DOHH2 (cell line): ENCODE data around the gene TXNRD2.
"Not testable (repeated sequence)": the region's sequence is repeated elsewhere in the genome, so short reads cannot be mapped to it uniquely, and the experiment has no call there.

ENCODE experiments used
- H3F3A ChIP-seq: fragments of 200-600 bp; sonication (generic), shearing (Covaris generic); 2 replicates; pipeline ENCODE4 v1.6.0; 2016; ENCODE audit warnings: antibody characterized with exemption, mild to moderate bottlenecking; ENCODE audit not compliant: control insufficient read depth, insufficient read depth
- H3K27ac ChIP-seq: fragments of 200-600 bp; sonication (generic); 2 replicates; pipeline ENCODE4 v1.5.1; 2014; ENCODE audit warnings: low read depth, mild to moderate bottlenecking, low read length, moderate library complexity
- H3K27me3 ChIP-seq: fragments of 200-600 bp; sonication (generic); 2 replicates; pipeline ENCODE4 v1.6.1; 2014; ENCODE audit warnings: mild to moderate bottlenecking, low read length, mixed read lengths; ENCODE audit not compliant: control insufficient read depth
- H3K36me3 ChIP-seq: fragments of 200-600 bp; sonication (generic); 2 replicates; pipeline ENCODE4 v1.6.1; 2014; ENCODE audit warnings: mild to moderate bottlenecking, low read length, moderate library complexity, mixed read lengths; ENCODE audit not compliant: control insufficient read depth
- H3K4me1 ChIP-seq: fragments of 200-600 bp; sonication (generic); 2 replicates; pipeline ENCODE4 v1.6.1; 2014; ENCODE audit warnings: mild to moderate bottlenecking, low read length, mixed read lengths; ENCODE audit not compliant: control insufficient read depth
- H3K4me2 ChIP-seq: fragments of 200-600 bp; sonication (generic); 2 replicates; pipeline ENCODE4 v1.6.0; 2014; ENCODE audit warnings: mild to moderate bottlenecking, low read length, moderate library complexity
- H3K4me3 ChIP-seq: fragments of 200-600 bp; sonication (generic); 2 replicates; pipeline ENCODE4 v1.5.1; 2014; ENCODE audit warnings: mild to moderate bottlenecking, low read length, mixed read lengths
- H3K79me2 ChIP-seq: fragments of 200-600 bp; sonication (generic); 2 replicates; pipeline ENCODE4 v1.6.1; 2014; ENCODE audit warnings: mild to moderate bottlenecking, low read length, mixed read lengths; ENCODE audit not compliant: control insufficient read depth
- H3K9me2 ChIP-seq: fragments of 200-600 bp; sonication (generic); replicated peaks from 2 replicates; pipeline ENCODE4 v1.6.1; 2014; ENCODE audit warnings: mild to moderate bottlenecking, low read length, mixed read lengths; ENCODE audit not compliant: control insufficient read depth
- H3K9me3 ChIP-seq: fragments of 200-600 bp; sonication (generic); 2 replicates; pipeline ENCODE4 v1.6.1; 2014; ENCODE audit warnings: antibody characterized with exemption, low read length, mixed read lengths; ENCODE audit not compliant: control insufficient read depth, insufficient read depth
- H4K20me1 ChIP-seq: fragments of 200-600 bp; sonication (generic); 2 replicates; pipeline ENCODE4 v1.6.0; 2014; ENCODE audit warnings: low read depth, mild to moderate bottlenecking, antibody characterized with exemption, low read length, moderate library complexity; ENCODE audit not compliant: control insufficient read depth, insufficient read depth
- CTCF ChIP-seq: fragments of 200-600 bp; sonication (generic); IDR thresholded peaks from one replicate; pipeline ENCODE4 v1.5.1; 2014; ENCODE audit warnings: antibody characterized with exemption, mild to moderate bottlenecking, low read depth, low read length; ENCODE audit not compliant: poor library complexity, severe bottlenecking
- EZH2phosphoT487 ChIP-seq: fragments of 200-600 bp; sonication (generic); IDR thresholded peaks from 2 replicates; pipeline ENCODE4 v1.6.1; 2017; ENCODE audit warnings: borderline replicate concordance, mild to moderate bottlenecking, antibody characterized with exemption, low read length, moderate library complexity, mixed read lengths

Gene TXNRD2

DNA sequence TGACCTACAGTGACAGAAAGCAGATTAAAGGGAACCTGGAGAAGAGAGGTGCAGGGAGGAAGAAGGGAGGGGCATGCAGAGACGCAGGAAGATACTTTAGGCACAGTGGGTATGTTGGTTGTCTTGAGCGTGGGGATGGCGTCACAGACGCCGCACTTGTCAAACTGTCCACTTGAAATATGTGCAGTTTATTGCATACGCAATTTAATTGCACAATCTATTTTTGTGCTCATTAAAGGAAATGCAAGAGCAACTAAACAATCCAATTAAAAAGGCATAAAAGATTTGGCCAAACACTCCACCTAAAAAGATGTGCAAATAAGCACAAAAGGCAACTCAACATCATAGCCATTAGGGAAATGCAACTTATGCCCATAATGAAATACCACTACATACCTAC lies 103.7 kb downstream of the TXNRD2 start:
- H3K4me3 ChIP-seq: no peak overlapping the region
- peaks cover 7% of the 10 kb centered on the region for H4K20me1 ChIP-seq
- H3K79me2 ChIP-seq: 0 out of 2 replicates have a peak, but pooled peaks cover 6% of the 10 kb centered on the region
- H3K4me1 ChIP-seq: peaks cover 19% of the 10 kb centered on the region
- H3F3A ChIP-seq: peaks cover 10% of the 10 kb centered on the region; the same call in 1 of the 2 replicates
- H3K27me3 ChIP-seq: no peaks in the 10 kb centered on the region
- H3K9me2 ChIP-seq: no peaks in the 10 kb centered on the region
- no peaks in the 10 kb centered on the region for H3K9me3 ChIP-seq
- no peak for TF ChIP-seq EZH2phosphoT487
- no peak for TF ChIP-seq CTCF
- H3K36me3 ChIP-seq: no peaks in the 10 kb centered on the region
- H3K4me2 ChIP-seq: no peak overlapping the region
- no peak overlapping the region for H3K27ac ChIP-seq

GRCh38 chr22:19836512-19836911 lies 105.1 kb downstream of the TXNRD2 start:
- no peaks in the 10 kb centered on the region for H3K9me3 ChIP-seq
- no peaks in the 10 kb centered on the region for H3K9me2 ChIP-seq
- no peak overlapping the region for H3K4me2 ChIP-seq
- H3K27ac ChIP-seq: no peak overlapping the region
- peaks cover 12% of the 10 kb centered on the region; the same call in 1 of the 2 replicates for H3K79me2 ChIP-seq
- peaks cover 14% of the 10 kb centered on the region for H3K4me1 ChIP-seq
- H4K20me1 ChIP-seq: peaks cover 3% of the 10 kb centered on the region
- H3F3A ChIP-seq: peaks cover 10% of the 10 kb centered on the region; the same call in 1 of the 2 replicates
- H3K4me3 ChIP-seq: no peak overlapping the region
- no peaks in the 10 kb centered on the region for H3K36me3 ChIP-seq
- TF ChIP-seq EZH2phosphoT487: no peak
- no peak for TF ChIP-seq CTCF
- no peaks in the 10 kb centered on the region for H3K27me3 ChIP-seq

- no peak overlapping the region for H3K27ac ChIP-seq
- H3K9me3 ChIP-seq: no peaks in the 10 kb centered on the region
- H3K9me2 ChIP-seq: no peaks in the 10 kb centered on the region
- H3K27me3 ChIP-seq: no peaks in the 10 kb centered on the region
- no peak overlapping the region for H3K4me3 ChIP-seq
- no peak overlapping the region for H3K4me2 ChIP-seq
- peaks cover 10% of the 10 kb centered on the region; the same call in 1 of the 2 replicates for H3F3A ChIP-seq
- no peaks in the 10 kb centered on the region for H3K36me3 ChIP-seq
- H3K4me1 ChIP-seq: peaks cover 12% of the 10 kb centered on the region
- H4K20me1 ChIP-seq: peaks cover 3% of the 10 kb centered on the region
- H3K79me2 ChIP-seq: peaks cover 12% of the 10 kb centered on the region
- no peak for TF ChIP-seq EZH2phosphoT487
- TF ChIP-seq CTCF: no peak
Measured at GRCh38 chr22:19834599-19834998, 107.0 kb downstream of the TXNRD2 start.

DNA sequence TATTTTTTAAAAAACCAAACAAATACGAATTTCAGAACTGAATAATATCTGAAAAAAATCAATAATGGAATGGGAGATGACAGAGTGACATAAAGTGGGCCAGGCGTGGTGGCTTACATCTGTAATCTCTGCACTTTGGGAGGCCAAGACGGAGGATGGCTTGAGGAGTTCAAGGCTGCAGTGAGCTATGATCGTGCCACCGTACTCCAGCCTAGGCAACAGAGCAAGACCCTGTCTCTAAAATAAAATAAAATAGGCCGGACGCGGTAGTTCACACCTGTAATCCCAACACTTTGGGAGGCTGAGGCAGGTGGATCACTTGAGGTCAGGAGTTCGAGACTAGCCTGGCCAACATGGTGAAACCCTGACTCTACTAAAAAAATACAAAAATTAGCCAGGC lies 108.3 kb downstream of the TXNRD2 start:
- not testable (repeated sequence) for H3K9me3 ChIP-seq, H3K9me2 ChIP-seq, H3K36me3 ChIP-seq, H4K20me1 ChIP-seq, H3K27ac ChIP-seq, H3K4me3 ChIP-seq, H3K4me2 ChIP-seq, H3K27me3 ChIP-seq
- H3K4me1 ChIP-seq: peaks cover 12% of the 10 kb centered on the region
- H3F3A ChIP-seq: peaks cover 10% of the 10 kb centered on the region; the same call in 1 of the 2 replicates
- peaks cover 12% of the 10 kb centered on the region for H3K79me2 ChIP-seq
